GM18951 (cell line): ENCODE data around the gene HAGH.

ENCODE experiments used
- POLR2A ChIP-seq: IDR thresholded peaks from 4 replicates; pipeline ENCODE4 v1.6.1; 2011; ENCODE audit warnings: mild to moderate bottlenecking; ENCODE audit not compliant: insufficient read length, insufficient read depth; ENCODE audit errors: extremely low read depth
- in situ Hi-C: fragments of 300-500 bp; cut with MboI; formaldehyde crosslinking; loops from one replicate; pipeline ENCODE4 v1.12.0; 2022; ENCODE audit warnings: low sequenced_read_pairs, mixed read lengths, inconsistent platforms; ENCODE audit not compliant: unreplicated experiment

Gene HAGH

GRCh38 chr16:1791943-1792812, 34.4 kb downstream of the HAGH start:
- in situ Hi-C loops, result no loop called here
- no peak for TF ChIP-seq POLR2A

- in situ Hi-C loops, result no loop called here
Measured at GRCh38 chr16:1791256-1791942, 35.2 kb downstream of the HAGH start.

GRCh38 chr16:1790611-1791255, 35.9 kb downstream of the HAGH start:
- no peak for TF ChIP-seq POLR2A
- in situ Hi-C loops, result no loop called here

More at GRCh38 chr16:1791256-1791942, 35.2 kb downstream of the HAGH start:
- TF ChIP-seq POLR2A, result no peak

GRCh38 chr16:1790261-1790610, 36.4 kb downstream of the HAGH start:
- in situ Hi-C loops, result no loop called here
- TF ChIP-seq POLR2A, result no peak

- in situ Hi-C loops, result no loop called here
- TF ChIP-seq POLR2A, result no peak
Measured at GRCh38 chr16:1789643-1790045, 37.0 kb downstream of the HAGH start.

GRCh38 chr16:1788708-1789100, 37.9 kb downstream of the HAGH start:
- in situ Hi-C loops, result no loop called here
- no peak for TF ChIP-seq POLR2A

GRCh38 chr16:1788095-1788707, 38.4 kb downstream of the HAGH start:
- in situ Hi-C loops, result no loop called here

GRCh38 chr16:1787322-1788094, 39.1 kb downstream of the HAGH start:
- in situ Hi-C loops, result no loop called here
- no peak for TF ChIP-seq POLR2A

More at GRCh38 chr16:1788095-1788707, 38.4 kb downstream of the HAGH start:
- no peak for TF ChIP-seq POLR2A

- in situ Hi-C loops, result no loop called here
- TF ChIP-seq POLR2A, result no peak
Measured at GRCh38 chr16:1787056-1787321, 39.6 kb downstream of the HAGH start.

GRCh38 chr16:1786242-1787055, 40.2 kb downstream of the HAGH start:
- in situ Hi-C loops, result no loop called here
- TF ChIP-seq POLR2A, result no peak

- in situ Hi-C loops, result no loop called here
- no peak for TF ChIP-seq POLR2A
Measured at GRCh38 chr16:1785846-1786170, 40.8 kb downstream of the HAGH start.
